Measurements from ENCODE around the gene LPAR2. TPM values are rescaled to one million over a fixed set of nuclear protein-coding genes. Genes with fewer than 3 reads are reported as not detected.
"Not testable (repeated sequence)": the region's sequence is repeated elsewhere in the genome, so short reads cannot be mapped to it uniquely, and the experiment has no call there.

Gene LPAR2
- total RNA-seq, 1 experiment from 2014 or later = 0.24 TPM

GRCh38 chr19:19610376-19611202, 17.4 kb downstream of the LPAR2 start:
- Histone ChIP-seq H3K27me3 (replicated peaks) (no peaks in the 10 kb centered on the region), H3K4me1 (replicated peaks) (peaks cover 3% of the 10 kb centered on the region; the same call in 1 of the 2 replicates), H3K27ac (no peak overlapping the region), H3K9me3 (replicated peaks) (no peaks in the 10 kb centered on the region), H3K36me3 (no peaks in the 10 kb centered on the region), H3K4me3 (no peak overlapping the region)
- no peak for DNase-seq (ENCODE audit: low read depth in 1 of 2, low spot score in 2 of 2)

GRCh38 chr19:19606686-19607085, 21.3 kb downstream of the LPAR2 start:
- H3K36me3 ChIP-seq; H3K4me1 ChIP-seq (replicated peaks); H3K9me3 ChIP-seq (replicated peaks); H3K27ac ChIP-seq; H3K4me3 ChIP-seq; H3K27me3 ChIP-seq (replicated peaks); DNase-seq (ENCODE audit: low read depth in 1 of 2, low spot score in 2 of 2): not testable (repeated sequence)

GRCh38 chr19:19606021-19606420, 22.0 kb downstream of the LPAR2 start:
- no peaks in the 10 kb centered on the region for H3K36me3 ChIP-seq
- no peak overlapping the region for H3K27ac ChIP-seq
- H3K4me3 ChIP-seq = no peak overlapping the region
- H3K27me3 ChIP-seq (replicated peaks) = no peaks in the 10 kb centered on the region
- no peak for DNase-seq (ENCODE audit: low read depth in 1 of 2, low spot score in 2 of 2)
- no peaks in the 10 kb centered on the region for H3K4me1 ChIP-seq (replicated peaks)
- H3K9me3 ChIP-seq (replicated peaks) = no peaks in the 10 kb centered on the region

GRCh38 chr19:19602713-19603324, 25.2 kb downstream of the LPAR2 start:
- Histone ChIP-seq H3K36me3 (no peaks in the 10 kb centered on the region), H3K9me3 (replicated peaks) (no peaks in the 10 kb centered on the region), H3K4me3 (no peak overlapping the region), H3K27ac (no peak overlapping the region), H3K4me1 (replicated peaks) (no peaks in the 10 kb centered on the region), H3K27me3 (replicated peaks) (no peaks in the 10 kb centered on the region)
- DNase-seq (ENCODE audit: low read depth in 1 of 2, low spot score in 2 of 2) = no peak

- DNase-seq (ENCODE audit: low read depth in 1 of 2, low spot score in 2 of 2) = no peak
- no peak overlapping the region for H3K4me3 ChIP-seq
- no peaks in the 10 kb centered on the region for H3K36me3 ChIP-seq
- no peaks in the 10 kb centered on the region for H3K4me1 ChIP-seq (replicated peaks)
- no peaks in the 10 kb centered on the region for H3K9me3 ChIP-seq (replicated peaks)
- no peak overlapping the region for H3K27ac ChIP-seq
- no peaks in the 10 kb centered on the region for H3K27me3 ChIP-seq (replicated peaks)
Measured at GRCh38 chr19:19602136-19602712, 25.8 kb downstream of the LPAR2 start.

GRCh38 chr19:19600793-19601330, 27.2 kb downstream of the LPAR2 start:
- no peak overlapping the region for H3K4me3 ChIP-seq
- H3K4me1 ChIP-seq (replicated peaks) = no peaks in the 10 kb centered on the region
- no peaks in the 10 kb centered on the region for H3K9me3 ChIP-seq (replicated peaks)
- no peaks in the 10 kb centered on the region for H3K27me3 ChIP-seq (replicated peaks)
- no peaks in the 10 kb centered on the region for H3K36me3 ChIP-seq
- no peak overlapping the region for H3K27ac ChIP-seq
- no peak for DNase-seq (ENCODE audit: low read depth in 1 of 2, low spot score in 2 of 2)

GRCh38 chr19:19598728-19599451, 29.1 kb downstream of the LPAR2 start:
- H3K27ac ChIP-seq; H3K36me3 ChIP-seq; H3K4me1 ChIP-seq (replicated peaks); H3K27me3 ChIP-seq (replicated peaks); H3K4me3 ChIP-seq; H3K9me3 ChIP-seq (replicated peaks); DNase-seq (ENCODE audit: low read depth in 1 of 2, low spot score in 2 of 2): not testable (repeated sequence)

GRCh38 chr19:19597809-19598306, 30.2 kb downstream of the LPAR2 start:
- Histone ChIP-seq H3K36me3 (no peaks in the 10 kb centered on the region), H3K9me3 (replicated peaks) (no peaks in the 10 kb centered on the region)
- DNase-seq (ENCODE audit: low read depth in 1 of 2, low spot score in 2 of 2) = no peak

GRCh38 chr19:19595171-19595701, 32.8 kb downstream of the LPAR2 start:
- no peak overlapping the region for H3K4me3 ChIP-seq
- H3K27me3 ChIP-seq (replicated peaks) = no peaks in the 10 kb centered on the region
- H3K27ac ChIP-seq = no peak overlapping the region
- H3K9me3 ChIP-seq (replicated peaks) = no peaks in the 10 kb centered on the region
- no peak for DNase-seq (ENCODE audit: low read depth in 1 of 2, low spot score in 2 of 2)
- no peaks in the 10 kb centered on the region for H3K36me3 ChIP-seq
- peaks cover 14% of the 10 kb centered on the region for H3K4me1 ChIP-seq (replicated peaks)

More at GRCh38 chr19:19597809-19598306, 30.2 kb downstream of the LPAR2 start:
- Histone ChIP-seq H3K27me3 (replicated peaks) (no peaks in the 10 kb centered on the region), H3K27ac (no peak overlapping the region), H3K4me1 (replicated peaks) (no peaks in the 10 kb centered on the region), H3K4me3 (no peak overlapping the region)

- peaks cover 14% of the 10 kb centered on the region for H3K4me1 ChIP-seq (replicated peaks)
- H3K36me3 ChIP-seq = no peaks in the 10 kb centered on the region
- H3K27ac ChIP-seq = no peak overlapping the region
- no peak for DNase-seq (ENCODE audit: low read depth in 1 of 2, low spot score in 2 of 2)
- H3K9me3 ChIP-seq (replicated peaks) = no peaks in the 10 kb centered on the region
- no peak overlapping the region for H3K4me3 ChIP-seq
- no peaks in the 10 kb centered on the region for H3K27me3 ChIP-seq (replicated peaks)
Measured at GRCh38 chr19:19594381-19594780, 33.6 kb downstream of the LPAR2 start.

GRCh38 chr19:19592690-19593089, 35.3 kb downstream of the LPAR2 start:
- Histone ChIP-seq H3K36me3 (no peaks in the 10 kb centered on the region), H3K4me3 (no peak overlapping the region), H3K4me1 (replicated peaks) (peaks cover 14% of the 10 kb centered on the region), H3K9me3 (replicated peaks) (no peaks in the 10 kb centered on the region), H3K27ac (no peak overlapping the region), H3K27me3 (replicated peaks) (no peaks in the 10 kb centered on the region)
- no peak for DNase-seq (ENCODE audit: low read depth in 1 of 2, low spot score in 2 of 2)

- no peaks in the 10 kb centered on the region for H3K27me3 ChIP-seq (replicated peaks)
- no peak overlapping the region for H3K4me3 ChIP-seq
- H3K27ac ChIP-seq = peak overlapping the region; percentile 37; the same call in 1 of the 2 replicates
- H3K36me3 ChIP-seq = no peaks in the 10 kb centered on the region
- H3K4me1 ChIP-seq (replicated peaks) = peaks cover 14% of the 10 kb centered on the region
- peak; percentile 71 to 73 for DNase-seq (ENCODE audit: low read depth in 1 of 2, low spot score in 2 of 2)
- H3K9me3 ChIP-seq (replicated peaks) = no peaks in the 10 kb centered on the region
Measured at GRCh38 chr19:19591133-19591825, 36.7 kb downstream of the LPAR2 start.

GRCh38 chr19:19588546-19588945, 39.5 kb downstream of the LPAR2 start:
- H3K27me3 ChIP-seq (replicated peaks) = no peaks in the 10 kb centered on the region
- no peaks in the 10 kb centered on the region for H3K36me3 ChIP-seq
- H3K9me3 ChIP-seq (replicated peaks) = no peaks in the 10 kb centered on the region
- peaks cover 14% of the 10 kb centered on the region for H3K4me1 ChIP-seq (replicated peaks)
- DNase-seq (ENCODE audit: low read depth in 1 of 2, low spot score in 2 of 2) = no peak
- no peak overlapping the region for H3K27ac ChIP-seq
- H3K4me3 ChIP-seq = no peak overlapping the region

Measured in SJSA1 (cell line).